GM12892 (cell line): ENCODE data around the gene VCAN. TPM values are rescaled to one million over a fixed set of nuclear protein-coding genes. Genes with fewer than 3 reads are reported as not detected.
"Not testable (repeated sequence)": the region's sequence is repeated elsewhere in the genome, so short reads cannot be mapped to it uniquely, and the experiment has no call there.

Experiments
- DNase-seq: peaks from one replicate; pipeline ENCODE4 v3.0.0; 2011; ENCODE audit not compliant: insufficient read length
- FAIRE-seq: peaks from 2 replicates; lab custom pipeline; 2011; peaks lifted over from hg19 to GRCh38; lab: Jason Lieb, UNC
- POLR2A ChIP-seq: IDR thresholded peaks from 2 replicates; pipeline ENCODE4 v1.6.1; 2011; ENCODE audit warnings: low read depth, low read length, control low read depth
- POLR2AphosphoS5 ChIP-seq: IDR thresholded peaks from 2 replicates; pipeline ENCODE4 v1.6.1; 2011; ENCODE audit warnings: low read depth, low read length, control low read depth
- TAF1 ChIP-seq: IDR thresholded peaks from 2 replicates; pipeline ENCODE4 v1.6.1; 2011; ENCODE audit warnings: low read depth, mild to moderate bottlenecking, control low read depth, low read length, borderline replicate concordance
- polyA plus RNA-seq: library from polyadenylated mRNA; unstranded; fragments of >200 nt; gene quantifications from one replicate; pipeline ENCODE4 v1.2.1, GENCODE V29; 2012; ENCODE audit warnings: missing spikeins, inconsistent platforms; ENCODE audit not compliant: missing spikeins

The VCAN gene
- 0.47 TPM for polyA plus RNA-seq

DNA sequence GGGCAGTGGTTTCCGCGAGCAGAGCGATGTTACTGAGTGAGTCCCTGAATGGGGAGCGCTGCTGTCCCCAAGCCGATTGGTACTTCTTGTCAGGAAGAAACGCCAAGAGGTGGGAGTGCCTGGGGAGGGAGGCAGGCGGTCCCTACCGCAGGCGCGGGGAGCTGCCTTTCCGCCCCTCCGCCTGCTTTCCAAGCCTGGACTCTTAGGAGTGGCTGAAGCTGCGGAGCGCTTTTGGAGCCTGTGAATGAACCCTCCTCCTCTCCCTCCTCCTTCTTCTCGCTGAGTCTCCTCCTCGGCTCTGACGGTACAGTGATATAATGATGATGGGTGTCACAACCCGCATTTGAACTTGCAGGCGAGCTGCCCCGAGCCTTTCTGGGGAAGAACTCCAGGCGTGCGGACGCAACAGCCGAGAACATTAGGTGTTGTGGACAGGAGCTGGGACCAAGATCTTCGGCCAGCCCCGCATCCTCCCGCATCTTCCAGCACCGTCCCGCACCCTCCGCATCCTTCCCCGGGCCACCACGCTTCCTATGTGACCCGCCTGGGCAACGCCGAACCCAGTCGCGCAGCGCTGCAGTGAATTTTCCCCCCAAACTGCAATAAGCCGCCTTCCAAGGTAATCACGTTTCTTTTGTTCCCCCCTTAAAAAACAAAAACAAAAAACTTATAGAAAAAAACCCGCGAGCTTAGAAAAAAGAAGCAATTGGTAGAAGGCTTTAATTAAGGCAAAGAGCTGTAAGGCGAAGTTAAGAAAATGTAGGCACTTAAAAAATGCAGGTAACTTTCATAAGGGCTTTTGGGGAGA is at the start of gene VCAN:
VCAN (plus strand) TSS at position 340 of the 808 bp plus-strand sequence. CDS start 11,775 bp downstream, outside the sequence.
- no peak for TF ChIP-seq POLR2AphosphoS5
- no peak for TF ChIP-seq POLR2A
- TF ChIP-seq TAF1: no peak
- DNase-seq: no peak

DNA sequence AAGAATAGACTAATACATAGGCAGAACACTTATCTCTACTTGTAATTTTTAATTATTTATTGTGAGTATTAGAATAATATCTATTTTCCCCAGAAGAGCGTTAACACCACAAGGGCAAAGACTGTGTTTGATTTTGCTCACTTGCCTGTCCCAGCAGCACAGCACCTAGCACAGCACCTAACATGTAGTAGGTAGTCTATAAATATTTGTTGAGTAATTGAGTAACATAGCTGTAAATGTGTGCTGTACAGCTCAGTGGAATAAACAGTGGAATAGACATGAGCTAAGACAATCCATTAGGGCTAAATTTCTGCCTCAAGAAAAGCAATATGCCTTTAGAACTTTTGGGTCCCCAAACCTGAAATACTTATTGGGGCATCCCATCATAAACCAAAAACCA is 49.3 kb upstream of the VCAN start:
- DNase-seq: no peak
- TF ChIP-seq TAF1: no peak
- TF ChIP-seq POLR2A: no peak
- no peak for TF ChIP-seq POLR2AphosphoS5
- no peak for FAIRE-seq

More for the DNA sequence above, at the start of gene VCAN:
- no peak for FAIRE-seq

DNA sequence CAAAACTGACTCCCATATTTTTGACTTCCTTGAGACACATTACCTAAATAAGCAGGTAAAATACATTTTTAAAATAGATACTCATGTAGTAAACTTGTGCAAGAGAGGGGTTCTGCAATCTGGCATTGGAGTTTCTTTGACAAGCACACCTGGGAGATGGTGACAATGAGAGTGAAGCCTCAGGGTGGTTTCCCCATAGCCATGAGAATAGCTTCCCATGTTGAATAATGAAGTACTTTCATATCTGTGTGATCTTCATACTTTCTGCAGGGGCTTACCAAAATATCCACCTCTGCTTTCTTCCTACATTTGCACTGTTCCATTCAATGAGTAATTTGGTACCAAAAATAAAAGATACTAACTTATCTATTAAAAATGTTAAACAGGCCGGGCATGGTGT is 44.7 kb upstream of the VCAN start:
- DNase-seq (no peak), FAIRE-seq (peak; percentile 30)
- TF ChIP-seq POLR2AphosphoS5 (no peak), POLR2A (no peak), TAF1 (no peak)

GRCh38 chr5:83428126-83428525 is 43.4 kb upstream of the VCAN start:
- TF ChIP-seq POLR2AphosphoS5 (no peak), TAF1 (no peak), POLR2A (no peak)
- FAIRE-seq (no peak), DNase-seq (no peak)

- TF ChIP-seq POLR2AphosphoS5 (no peak), TAF1 (no peak), POLR2A (no peak)
- DNase-seq (no peak), FAIRE-seq (no peak)
Observed at GRCh38 chr5:83428890-83429289, 42.7 kb upstream of the VCAN start.

- DNase-seq (peak; percentile 10), FAIRE-seq (peak; percentile 90)
- TF ChIP-seq POLR2AphosphoS5: no peak
- no peak for TF ChIP-seq TAF1
- TF ChIP-seq POLR2A: no peak
Observed at GRCh38 chr5:83430130-83431010, 41.2 kb upstream of the VCAN start.

GRCh38 chr5:83433891-83434290 is 37.7 kb upstream of the VCAN start:
- no peak for DNase-seq
- TF ChIP-seq TAF1: no peak
- no peak for TF ChIP-seq POLR2A
- no peak for TF ChIP-seq POLR2AphosphoS5
- FAIRE-seq: no peak

DNA sequence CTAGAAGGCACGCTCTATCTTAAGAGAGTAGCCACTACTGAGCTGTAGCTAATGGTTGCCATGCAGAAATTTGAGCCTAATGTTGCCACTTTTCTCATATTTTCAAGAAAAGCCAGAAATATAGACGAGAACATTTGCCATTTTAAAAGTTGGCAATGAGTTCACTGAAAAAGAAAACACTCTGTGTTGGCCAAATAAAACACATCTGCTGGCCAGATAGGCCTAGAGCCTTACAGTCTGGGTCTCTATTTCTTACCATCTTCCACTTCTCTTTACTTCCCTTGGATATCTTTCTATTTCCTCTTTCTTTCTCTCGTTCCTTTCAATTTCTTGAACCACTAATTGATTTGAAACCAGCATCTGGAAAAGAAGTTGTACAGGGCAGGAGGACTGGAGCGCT is 36.6 kb upstream of the VCAN start:
- DNase-seq (no peak), FAIRE-seq (no peak)
- TF ChIP-seq TAF1 (no peak), POLR2AphosphoS5 (no peak), POLR2A (no peak)

DNA sequence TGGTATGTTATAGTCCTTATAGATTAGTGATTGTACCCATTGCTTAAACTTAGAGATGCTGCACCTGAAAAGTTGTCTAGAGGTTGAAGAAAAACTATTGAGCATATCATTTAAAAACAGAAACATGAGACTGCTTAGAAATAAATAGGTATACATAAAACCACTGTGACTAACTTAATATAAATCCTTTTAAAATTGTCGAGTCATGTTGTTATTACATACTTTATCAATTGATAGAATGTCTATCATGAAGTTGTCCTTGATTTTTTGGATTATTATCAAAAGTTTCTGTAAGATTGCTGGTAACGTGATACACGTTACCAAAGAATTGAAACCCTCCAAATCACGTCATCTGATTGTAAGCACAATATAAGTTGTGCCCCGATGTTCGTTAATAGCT is 35.3 kb upstream of the VCAN start:
- no peak for TF ChIP-seq TAF1
- no peak for TF ChIP-seq POLR2A
- no peak for TF ChIP-seq POLR2AphosphoS5
- no peak for FAIRE-seq
- no peak for DNase-seq

DNA sequence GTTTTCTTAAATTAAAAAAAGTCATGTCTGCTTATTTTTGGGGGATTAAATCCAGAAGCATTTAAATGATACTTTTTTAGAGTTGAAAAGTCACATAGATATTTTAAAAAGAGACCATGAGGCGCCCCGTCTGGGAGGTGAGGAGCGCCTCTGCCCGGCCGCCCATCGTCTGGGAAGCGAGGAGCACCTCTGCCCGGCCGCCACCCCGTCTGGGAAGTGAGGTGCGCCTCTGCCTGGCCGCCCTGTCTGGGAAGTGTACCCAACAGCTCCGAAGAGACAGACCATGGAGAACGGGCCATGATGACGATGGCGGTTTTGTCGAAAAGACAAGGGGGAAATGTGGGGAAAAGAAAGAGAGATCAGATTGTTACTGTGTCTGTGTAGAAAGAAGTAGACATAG is 33.8 kb upstream of the VCAN start:
- DNase-seq, FAIRE-seq: not testable (repeated sequence)

DNA sequence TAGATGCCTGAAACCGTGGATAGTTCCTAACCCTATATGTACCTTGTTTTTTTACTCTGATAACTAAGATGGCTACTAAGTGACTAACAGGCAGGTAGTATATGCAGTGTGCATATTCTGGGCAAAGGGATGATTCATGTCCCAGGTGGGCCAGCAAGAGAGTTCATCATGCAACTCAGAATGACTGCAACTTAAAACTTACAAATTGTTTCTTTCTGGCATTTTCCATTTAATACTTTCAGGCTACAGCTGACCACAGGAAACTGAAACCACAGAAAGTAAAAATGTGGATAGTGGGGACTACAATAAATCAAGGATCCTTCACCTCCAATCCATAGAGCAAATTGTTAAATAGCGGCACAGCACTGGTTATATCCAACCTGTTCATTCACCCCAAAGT is 30.7 kb upstream of the VCAN start:
- no peak for FAIRE-seq
- no peak for DNase-seq

DNA sequence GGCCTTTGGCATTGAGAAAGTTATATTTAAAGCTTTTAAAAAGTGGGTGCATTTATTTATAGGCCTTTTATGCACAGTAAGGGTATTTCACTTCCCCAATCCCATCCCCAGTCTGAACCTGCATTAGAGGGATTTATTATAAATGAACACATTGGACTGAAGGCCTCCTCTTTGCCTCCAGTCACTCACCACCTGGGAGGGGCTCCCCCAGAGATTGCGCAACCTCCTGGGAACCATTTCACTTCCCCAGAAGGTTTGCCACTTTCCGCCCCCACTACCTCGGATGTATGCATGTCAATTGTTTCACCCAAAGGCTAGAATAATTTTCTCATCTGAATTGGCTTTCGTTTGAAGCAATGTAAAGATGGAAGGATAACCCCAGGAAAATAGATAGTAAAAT is 29.8 kb upstream of the VCAN start:
- FAIRE-seq (no peak), DNase-seq (no peak)
- TF ChIP-seq TAF1: no peak
- TF ChIP-seq POLR2AphosphoS5: no peak
- no peak for TF ChIP-seq POLR2A

More for the DNA sequence above, 30.7 kb upstream of the VCAN start:
- TF ChIP-seq TAF1: no peak
- no peak for TF ChIP-seq POLR2A
- no peak for TF ChIP-seq POLR2AphosphoS5
